Mesenchymal stem cell (in vitro differentiated cells and primary cell): ENCODE results near the gene PCDHGA1.

Experiments used
- DNase-seq: peaks from one replicate; pipeline ENCODE4 v3.0.0-alpha.2; 2013
- H2AFZ ChIP-seq: one replicate; pipeline ENCODE4 v1.6.1; 2013; ENCODE audit warnings: low read depth, mild to moderate bottlenecking, control low read depth, inconsistent platforms, low read length, moderate library complexity
- H2AK5ac ChIP-seq: 2 replicates; pipeline ENCODE4 v1.6.1; 2013; ENCODE audit warnings: low read length, moderate library complexity, mild to moderate bottlenecking, inconsistent platforms; ENCODE audit not compliant: severe bottlenecking
- H2BK120ac ChIP-seq: one replicate; pipeline ENCODE4 v1.6.1; 2013; ENCODE audit warnings: low read depth, mild to moderate bottlenecking, inconsistent platforms, low read length, moderate library complexity
- H2BK12ac ChIP-seq, 2 experiments: one replicate each; pipeline ENCODE4 v1.6.1; 2013; ENCODE audit warnings: inconsistent platforms in 2 of 2, low read length in 2 of 2, mild to moderate bottlenecking in 2 of 2, moderate library complexity in 2 of 2, control low read depth in 1 of 2
- H2BK15ac ChIP-seq: one replicate; pipeline ENCODE4 v1.6.1; 2013; ENCODE audit warnings: mild to moderate bottlenecking, low read depth, inconsistent platforms; ENCODE audit not compliant: poor library complexity, severe bottlenecking
- H2BK5ac ChIP-seq: 2 replicates; pipeline ENCODE4 v1.6.1; 2013; ENCODE audit warnings: low read depth, mild to moderate bottlenecking, low read length, control low read depth, inconsistent platforms; ENCODE audit not compliant: poor library complexity, severe bottlenecking
- H3K14ac ChIP-seq, 2 experiments: one replicate each; pipeline ENCODE4 v1.6.1; 2013; ENCODE audit warnings: inconsistent platforms in 2 of 2, low read length in 2 of 2, control low read depth in 1 of 2, mild to moderate bottlenecking in 1 of 2, moderate library complexity in 1 of 2
- H3K18ac ChIP-seq, 2 experiments: one replicate each; pipeline ENCODE4 v1.6.1; 2013; ENCODE audit warnings: inconsistent platforms in 2 of 2, low read length in 2 of 2, control low read depth in 1 of 2, low read depth in 1 of 2, mild to moderate bottlenecking in 1 of 2
- H3K23ac ChIP-seq, 2 experiments: one replicate each; pipeline ENCODE4 v1.6.1; 2013; ENCODE audit warnings: inconsistent platforms in 2 of 2, low read length in 2 of 2, mild to moderate bottlenecking in 2 of 2, moderate library complexity in 2 of 2, control low read depth in 1 of 2
- H3K27ac ChIP-seq: 2 replicates; pipeline ENCODE4 v1.5.1; 2013; ENCODE audit warnings: mild to moderate bottlenecking, moderate library complexity, low read length, control low read depth, inconsistent platforms; ENCODE audit not compliant: poor library complexity, severe bottlenecking
- H3K27me3 ChIP-seq, 2 experiments: 2 replicates each; pipeline versions ENCODE4 v1.6.1 to v1.7.0; 2013; ENCODE audit warnings: low read length in 2 of 2, mild to moderate bottlenecking in 2 of 2, moderate library complexity in 2 of 2, control low read depth in 1 of 2, inconsistent platforms in 1 of 2; ENCODE audit not compliant: control insufficient read depth in 1 of 2, insufficient read depth in 1 of 2
- H3K36me3 ChIP-seq, 2 experiments: 2 replicates each; pipeline versions ENCODE4 v1.6.1 to v1.7.0; 2013; ENCODE audit warnings: low read length in 2 of 2, control low read depth in 1 of 2, inconsistent platforms in 1 of 2, low read depth in 1 of 2, mild to moderate bottlenecking in 1 of 2; ENCODE audit not compliant: insufficient read depth in 2 of 2, control insufficient read depth in 1 of 2
- H3K4ac ChIP-seq, 2 experiments: one replicate each; pipeline ENCODE4 v1.6.1; 2013; ENCODE audit warnings: inconsistent platforms in 2 of 2, low read length in 2 of 2, mild to moderate bottlenecking in 2 of 2, moderate library complexity in 2 of 2, control low read depth in 1 of 2, low read depth in 1 of 2
- H3K4me1 ChIP-seq: 2 replicates; pipeline ENCODE4 v1.6.1; 2013; ENCODE audit warnings: low read depth, low read length, control low read depth; ENCODE audit not compliant: control insufficient read depth, insufficient read depth
- H3K4me2 ChIP-seq: 2 replicates; pipeline ENCODE4 v1.6.1; 2013; ENCODE audit warnings: low read length, mild to moderate bottlenecking, inconsistent platforms; ENCODE audit not compliant: poor library complexity, severe bottlenecking
- H3K4me3 ChIP-seq, 2 experiments: 2 replicates each; pipeline versions ENCODE4 v1.5.1 to v1.7.0; 2013; ENCODE audit warnings: low read length in 2 of 2, mild to moderate bottlenecking in 2 of 2, control low read depth in 1 of 2, low read depth in 1 of 2; ENCODE audit not compliant: insufficient read depth in 1 of 2
- H3K79me1 ChIP-seq: replicated peaks from 2 replicates; pipeline ENCODE4 v1.6.1; 2013; ENCODE audit warnings: mild to moderate bottlenecking, control low read depth, low read length, inconsistent platforms; ENCODE audit not compliant: poor library complexity, severe bottlenecking
- H3K9ac ChIP-seq: 2 replicates; pipeline ENCODE4 v1.7.0; 2013; ENCODE audit warnings: mild to moderate bottlenecking, low read length, moderate library complexity
- H3K9me3 ChIP-seq: 2 replicates; pipeline ENCODE4 v1.7.0; 2013; ENCODE audit warnings: mild to moderate bottlenecking, low read length; ENCODE audit not compliant: control insufficient read depth
- H4K8ac ChIP-seq: one replicate; pipeline ENCODE4 v1.6.1; 2013; ENCODE audit warnings: inconsistent platforms, mild to moderate bottlenecking, low read length, moderate library complexity
- H4K91ac ChIP-seq: one replicate; pipeline ENCODE4 v1.6.1; 2013; ENCODE audit warnings: mild to moderate bottlenecking, low read length, inconsistent platforms
- WGBS: methylation state at CpG from one replicate; pipeline ENCODE4 v1.1.7; 2013; ENCODE audit warnings: mixed read lengths; 5-methylcytosine and 5-hydroxymethylcytosine counted together

The PCDHGA1 gene

GRCh38 chr5:141492168-141492885 lies 162.0 kb downstream of the PCDHGA1 start:
- Histone ChIP-seq H3K4ac (no peak overlapping the region), H3K27ac (no peak overlapping the region), H3K4me2 (no peak overlapping the region), H2BK15ac (no peak overlapping the region), H2AFZ (no peak overlapping the region), H3K9me3 (no peaks in the 10 kb centered on the region), H4K91ac (no peak overlapping the region), H3K9ac (no peak overlapping the region), H3K4me3 (no peak overlapping the region), H2BK12ac (peak overlapping the region in 1 of 2 experiments; percentile 15), H2BK120ac (no peak overlapping the region), H3K36me3 (peaks cover 36 to 55% of the 10 kb centered on the region in 2 experiments), H3K18ac (no peak overlapping the region), H3K79me1 (peaks cover 30% of the 10 kb centered on the region), H3K23ac (no peak overlapping the region), H2BK5ac (no peak overlapping the region), H3K27me3 (no peaks in the 10 kb centered on the region), H3K4me1 (peaks cover 49% of the 10 kb centered on the region), H2AK5ac (no peak overlapping the region), H3K14ac (no peak overlapping the region), H4K8ac (no peak overlapping the region)
- DNase-seq, result no peak
- 80% methylated on average over 68 of the region's 68 CpGs for WGBS

DNA sequence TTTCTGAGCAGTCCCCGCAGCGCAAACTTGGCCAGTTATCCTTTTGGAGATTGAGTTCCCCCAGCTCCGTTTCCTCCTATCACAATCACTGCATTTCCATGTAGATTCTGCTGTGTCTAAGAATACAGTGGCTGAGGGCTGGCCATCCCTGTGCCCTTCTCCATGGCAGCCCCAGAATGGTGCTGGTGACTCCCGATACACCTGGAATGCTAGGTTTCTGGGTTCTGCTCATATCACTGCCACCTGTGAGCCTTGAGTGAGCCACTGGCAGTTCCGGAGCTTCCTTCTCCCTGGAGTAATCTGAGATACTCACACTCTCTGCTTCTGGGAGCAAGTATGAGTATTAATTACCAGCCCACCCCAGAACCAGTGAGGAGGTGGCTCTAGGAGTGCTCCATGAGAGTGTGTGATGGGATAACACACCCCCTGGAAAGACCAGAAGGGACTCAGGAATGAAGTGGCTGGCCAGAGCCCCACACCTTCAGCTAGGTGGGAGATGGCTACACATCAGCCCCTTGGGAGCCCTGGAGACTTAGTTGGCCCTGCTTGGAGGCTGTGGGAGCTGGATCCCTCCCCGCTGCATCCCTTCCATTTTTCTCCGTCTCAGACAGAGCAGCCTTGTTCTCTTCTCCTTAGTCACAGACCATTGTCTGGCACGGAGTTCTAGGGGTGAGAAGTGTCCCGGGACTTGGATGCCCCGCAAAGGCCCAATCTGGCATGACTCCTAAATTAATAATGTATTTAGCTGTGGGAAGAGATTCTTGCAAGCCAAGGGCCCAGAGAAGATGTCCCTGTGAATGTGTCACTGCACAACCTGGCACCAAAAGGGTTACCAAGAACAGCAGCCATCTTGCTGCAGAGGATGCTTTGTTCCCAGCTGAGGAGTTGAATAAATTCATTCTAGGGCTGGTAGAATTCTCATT lies 163.4 kb downstream of the PCDHGA1 start:
- Histone ChIP-seq H2BK15ac (no peak overlapping the region), H3K4me2 (no peak overlapping the region), H3K79me1 (peaks cover 33% of the 10 kb centered on the region), H3K9ac (peak overlapping the region; percentile 31), H3K23ac (no peak overlapping the region), H3K4me1 (peaks cover 48% of the 10 kb centered on the region), H3K27ac (peak overlapping the region; percentile 70), H2AK5ac (peak overlapping the region; percentile 29), H3K27me3 (no peaks in the 10 kb centered on the region), H3K14ac (no peak overlapping the region), H3K4ac (no peak overlapping the region), H3K36me3 (peaks cover 43 to 59% of the 10 kb centered on the region in 2 experiments), H4K8ac (no peak overlapping the region), H2BK5ac (no peak overlapping the region), H2BK12ac (no peak overlapping the region), H3K9me3 (no peaks in the 10 kb centered on the region), H3K18ac (no peak overlapping the region), H2BK120ac (peak overlapping the region; percentile 75), H2AFZ (no peak overlapping the region), H4K91ac (no peak overlapping the region), H3K4me3 (no peak overlapping the region)
- DNase-seq, result no peak
- WGBS, result 97% methylated on average over 9 of the region's 10 CpGs

GRCh38 chr5:141494761-141495452 lies 164.6 kb downstream of the PCDHGA1 start:
- no peaks in the 10 kb centered on the region for H3K27me3 ChIP-seq
- H3K9ac ChIP-seq, result peak overlapping the region; percentile 31
- H3K4me2 ChIP-seq, result peak overlapping the region; percentile 47
- 30% methylated on average over 22 of the region's 22 CpGs for WGBS
- H3K36me3 ChIP-seq, result peaks cover 40 to 66% of the 10 kb centered on the region in 2 experiments
- peaks cover 36% of the 10 kb centered on the region for H3K79me1 ChIP-seq
- no peak overlapping the region for H2BK120ac ChIP-seq
- H3K4me3 ChIP-seq, result no peak overlapping the region
- no peak overlapping the region for H2BK15ac ChIP-seq
- H3K27ac ChIP-seq, result peak overlapping the region; percentile 70
- H2AK5ac ChIP-seq, result peak overlapping the region; percentile 29
- H4K8ac ChIP-seq, result peak overlapping the region; percentile 45
- H3K23ac ChIP-seq, result no peak overlapping the region
- H4K91ac ChIP-seq, result no peak overlapping the region
- peak overlapping the region in 1 of 2 experiments; percentile 40 for H3K4ac ChIP-seq
- H2BK5ac ChIP-seq, result peak overlapping the region; percentile 10
- no peaks in the 10 kb centered on the region for H3K9me3 ChIP-seq
- peaks cover 36% of the 10 kb centered on the region for H3K4me1 ChIP-seq
- peak overlapping the region in 1 of 2 experiments; percentile 26 for H3K14ac ChIP-seq
- no peak overlapping the region for H2AFZ ChIP-seq
- peak overlapping the region in 1 of 2 experiments; percentile 59 for H2BK12ac ChIP-seq
- peak; percentile 37 for DNase-seq
- H3K18ac ChIP-seq, result peak overlapping the region; percentile 35 to 74
